ENCODE measurements around the gene PHYH. TPM values are rescaled to one million over a fixed set of nuclear protein-coding genes. Genes with fewer than 3 reads are reported as not detected.
A peak's percentile ranks its signal among the peaks of the same experiment; 100 is the strongest.
"Not testable (repeated sequence)": the region's sequence is repeated elsewhere in the genome, so short reads cannot be mapped to it uniquely, and the experiment has no call there.

Gene PHYH
- total and polyA plus RNA-seq, 7 donors = 23.3 to 193 (median 43.2) TPM

DNA sequence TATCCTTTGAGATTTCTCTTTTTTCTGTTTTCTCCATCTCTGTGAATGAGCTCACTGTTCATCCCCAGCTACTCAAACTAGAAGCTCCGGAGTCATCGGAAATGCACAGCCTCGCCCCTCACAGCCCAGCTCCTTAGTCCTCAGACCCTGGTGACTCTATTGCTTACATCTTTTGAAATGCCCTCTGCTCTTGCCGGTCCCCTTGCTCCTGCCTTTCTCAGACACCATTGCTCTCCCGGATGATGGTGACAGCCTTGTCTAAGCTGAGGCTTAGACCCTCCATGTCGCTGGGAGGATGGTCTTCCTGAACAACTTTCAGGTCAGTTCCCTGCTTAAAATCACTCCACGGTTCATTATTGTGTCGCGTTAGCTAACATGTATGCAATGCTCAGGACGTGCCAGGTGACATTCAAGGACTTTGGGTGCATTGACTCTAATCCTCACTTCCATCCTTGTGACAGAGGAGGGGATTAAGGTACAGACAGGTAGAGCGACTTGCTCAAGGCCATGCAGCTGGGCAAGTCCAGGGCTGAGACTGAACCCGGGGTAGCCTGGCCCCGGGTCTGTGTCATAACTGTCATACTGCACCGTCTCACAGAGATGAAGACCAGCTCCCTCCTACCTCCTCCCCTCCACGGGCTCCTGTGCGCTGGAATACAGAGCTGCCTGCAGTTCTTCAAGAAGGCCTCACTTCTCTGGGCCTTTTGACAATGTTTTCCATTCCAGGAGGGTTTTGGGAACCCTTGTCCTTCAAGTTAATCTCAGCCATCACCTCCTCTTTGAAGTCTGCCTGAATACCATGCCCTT, 61.4 kb downstream of the PHYH start:
- H3K9me3 ChIP-seq = no peaks in the 10 kb centered on the region
- TF ChIP-seq EP300 (IDR thresholded peaks at IDR 0.05) (no peak), POLR2AphosphoS5 (IDR thresholded peaks at IDR 0.05) (no peak), POLR2A (IDR thresholded peaks at IDR 0.05) (no peak)
- TF ChIP-seq, protein P1, sequence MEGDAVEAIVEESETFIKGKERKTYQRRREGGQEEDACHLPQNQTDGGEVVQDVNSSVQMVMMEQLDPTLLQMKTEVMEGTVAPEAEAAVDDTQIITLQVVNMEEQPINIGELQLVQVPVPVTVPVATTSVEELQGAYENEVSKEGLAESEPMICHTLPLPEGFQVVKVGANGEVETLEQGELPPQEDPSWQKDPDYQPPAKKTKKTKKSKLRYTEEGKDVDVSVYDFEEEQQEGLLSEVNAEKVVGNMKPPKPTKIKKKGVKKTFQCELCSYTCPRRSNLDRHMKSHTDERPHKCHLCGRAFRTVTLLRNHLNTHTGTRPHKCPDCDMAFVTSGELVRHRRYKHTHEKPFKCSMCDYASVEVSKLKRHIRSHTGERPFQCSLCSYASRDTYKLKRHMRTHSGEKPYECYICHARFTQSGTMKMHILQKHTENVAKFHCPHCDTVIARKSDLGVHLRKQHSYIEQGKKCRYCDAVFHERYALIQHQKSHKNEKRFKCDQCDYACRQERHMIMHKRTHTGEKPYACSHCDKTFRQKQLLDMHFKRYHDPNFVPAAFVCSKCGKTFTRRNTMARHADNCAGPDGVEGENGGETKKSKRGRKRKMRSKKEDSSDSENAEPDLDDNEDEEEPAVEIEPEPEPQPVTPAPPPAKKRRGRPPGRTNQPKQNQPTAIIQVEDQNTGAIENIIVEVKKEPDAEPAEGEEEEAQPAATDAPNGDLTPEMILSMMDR (IDR thresholded peaks at IDR 0.05) = no peak
- no peaks in the 10 kb centered on the region for H3K36me3 ChIP-seq
- H3K27me3 ChIP-seq = peaks cover 0 to 10% (median 0%) of the 10 kb centered on the region in 3 donors
- H3K4me1 ChIP-seq = no peaks in the 10 kb centered on the region
- DNase-seq = peak; percentile 41
- 86 to 87% methylated on average over 16 of the region's 16 CpGs for WGBS, 2 donors
- no peak overlapping the region for H3K4me3 ChIP-seq
- intact Hi-C loops (cut with DNase I) = no loop called here
- no peak overlapping the region for H3K27ac ChIP-seq

DNA sequence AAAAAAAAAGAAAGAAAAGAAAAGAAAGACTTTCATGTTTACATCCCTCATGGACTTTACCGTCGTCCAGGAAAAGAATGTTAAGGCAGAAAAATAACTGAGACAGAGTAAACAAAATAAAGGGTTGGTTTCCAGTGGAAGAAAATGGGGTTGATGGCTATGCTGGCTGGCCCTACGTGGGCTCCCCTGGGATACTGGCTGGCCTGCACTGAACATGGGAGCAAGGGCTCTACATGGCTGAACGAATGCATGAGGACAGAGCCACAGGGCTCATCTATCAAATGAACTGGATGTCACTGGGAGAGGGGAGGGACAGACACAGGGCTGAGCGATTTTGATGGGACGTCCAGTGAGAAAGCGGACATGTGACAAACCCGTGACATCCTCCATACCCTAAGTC, 63.2 kb downstream of the PHYH start:
- no peak for DNase-seq
- no peaks in the 10 kb centered on the region for H3K36me3 ChIP-seq
- TF ChIP-seq, protein P1 (IDR thresholded peaks at IDR 0.05) = no peak
- no peak for TF ChIP-seq POLR2A (IDR thresholded peaks at IDR 0.05)
- TF ChIP-seq EP300 (IDR thresholded peaks at IDR 0.05) = no peak
- no peak for TF ChIP-seq POLR2AphosphoS5 (IDR thresholded peaks at IDR 0.05)
- WGBS, 2 donors = 76 to 81% methylated on average over 8 of the region's 8 CpGs
- no peaks in the 10 kb centered on the region for H3K9me3 ChIP-seq
- intact Hi-C loops (cut with DNase I) = no loop called here
- H3K27ac ChIP-seq = no peak overlapping the region
- no peak overlapping the region for H3K4me3 ChIP-seq
- no peaks in the 10 kb centered on the region for H3K4me1 ChIP-seq
- peaks cover 0 to 10% (median 0%) of the 10 kb centered on the region in 3 donors for H3K27me3 ChIP-seq

DNA sequence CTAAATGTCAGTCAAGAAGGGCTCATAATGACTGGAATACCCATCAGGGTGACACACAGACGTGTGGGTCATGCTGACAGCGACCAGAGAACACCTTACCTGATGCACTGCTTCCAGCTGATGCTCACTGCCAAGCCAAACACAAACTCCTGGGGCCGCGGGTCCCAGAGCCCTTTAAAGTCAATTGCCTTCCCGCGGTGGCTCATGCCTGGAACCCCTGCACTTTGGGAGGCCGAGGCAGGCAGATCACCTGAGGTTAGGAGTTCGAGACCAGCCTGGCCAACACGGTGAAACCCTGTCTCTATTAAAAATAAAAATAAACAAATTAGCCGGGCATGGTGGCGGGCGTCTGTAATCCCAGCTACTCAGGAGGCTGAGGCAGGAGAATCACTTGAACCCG, 65.1 kb downstream of the PHYH start:
- H3K9me3 ChIP-seq; H3K4me1 ChIP-seq; H3K36me3 ChIP-seq; H3K4me3 ChIP-seq; H3K27me3 ChIP-seq; H3K27ac ChIP-seq; intact Hi-C loops (cut with DNase I); DNase-seq: not testable (repeated sequence)
- 80 to 89% methylated on average over 13 of the region's 13 CpGs for WGBS, 2 donors

DNA sequence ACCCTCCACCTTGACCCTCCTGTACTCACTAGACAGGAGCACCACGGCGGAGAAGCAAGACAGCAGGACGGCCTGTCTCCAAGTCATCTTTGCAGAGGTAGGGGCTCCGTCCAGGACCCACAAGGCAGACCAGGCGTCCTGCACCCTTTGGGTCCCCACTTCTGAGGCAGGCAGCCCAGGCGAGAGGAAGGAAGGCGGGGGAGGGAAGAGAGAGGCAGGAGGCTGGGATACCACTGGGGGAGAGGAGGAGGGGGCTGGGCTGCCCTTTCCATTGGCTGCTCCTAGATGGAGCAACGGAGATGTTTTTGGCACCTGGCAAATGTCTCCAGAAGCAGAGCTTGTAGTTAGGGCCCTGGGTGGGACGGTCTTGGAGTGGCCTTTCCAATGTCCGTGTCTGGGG, 65.7 kb downstream of the PHYH start, which contains the start of gene UCMA:
Gene UCMA, minus strand, starts transcription at position 203 of the 400 bp plus-strand sequence. Its CDS starts 116 bp downstream, at position 87.
- no peaks in the 10 kb centered on the region for H3K9me3 ChIP-seq
- intact Hi-C loops (cut with DNase I) = no loop called here
- no peak within 1 kb of the TSS for H3K27ac ChIP-seq
- H3K4me1 ChIP-seq = no peaks in the 10 kb centered on the region
- H3K36me3 ChIP-seq = no peaks in the 10 kb centered on the region
- H3K27me3 ChIP-seq = peaks cover 0 to 10% (median 0%) of the 10 kb centered on the region in 3 donors
- WGBS, 2 donors = 74 to 88% methylated on average over 10 of the region's 10 CpGs
- no peak within 1 kb of the TSS for H3K4me3 ChIP-seq
- DNase-seq = no peak
- TF ChIP-seq EP300 (IDR thresholded peaks at IDR 0.05) (no peak), POLR2AphosphoS5 (IDR thresholded peaks at IDR 0.05) (no peak), POLR2A (IDR thresholded peaks at IDR 0.05) (no peak)
- TF ChIP-seq, protein P1 (IDR thresholded peaks at IDR 0.05) = no peak

DNA sequence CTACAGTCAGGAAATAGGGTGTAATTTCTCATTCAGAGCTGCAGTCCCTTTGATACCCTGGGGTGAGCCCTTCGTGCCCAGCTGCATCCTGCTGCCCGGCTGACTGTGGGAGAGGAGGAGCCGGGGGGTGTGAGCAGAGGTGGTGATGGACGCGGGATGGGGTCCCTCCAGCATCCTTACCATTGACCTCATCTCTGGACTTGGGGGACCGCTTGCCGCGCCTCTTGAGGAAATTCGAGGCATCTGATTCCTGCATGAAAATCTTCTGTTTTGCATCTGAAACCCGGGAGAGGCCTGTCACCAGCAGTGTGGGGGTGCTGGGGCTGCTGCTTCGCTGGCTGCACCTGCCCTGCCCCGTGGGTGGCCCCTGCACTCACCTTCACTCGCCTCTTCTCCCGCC, 66.5 kb downstream of the PHYH start:
- no peaks in the 10 kb centered on the region for H3K4me1 ChIP-seq
- WGBS, 2 donors = 64 to 76% methylated on average over 14 of the region's 14 CpGs
- DNase-seq = no peak
- peaks cover 0 to 10% (median 0%) of the 10 kb centered on the region in 3 donors for H3K27me3 ChIP-seq
- H3K9me3 ChIP-seq = no peaks in the 10 kb centered on the region
- H3K4me3 ChIP-seq = no peak overlapping the region
- intact Hi-C loops (cut with DNase I) = no loop called here
- H3K27ac ChIP-seq = no peak overlapping the region
- H3K36me3 ChIP-seq = no peaks in the 10 kb centered on the region
- TF ChIP-seq POLR2AphosphoS5 (IDR thresholded peaks at IDR 0.05) = no peak
- TF ChIP-seq EP300 (IDR thresholded peaks at IDR 0.05) = no peak
- TF ChIP-seq, protein P1 (IDR thresholded peaks at IDR 0.05) = no peak
- no peak for TF ChIP-seq POLR2A (IDR thresholded peaks at IDR 0.05)

Measured in sigmoid colon (tissue), 7 donors.